Psoas muscle (tissue), 8 donors: ENCODE results near the gene RDH16. TPM values are rescaled to one million over a fixed set of nuclear protein-coding genes. Genes with fewer than 3 reads are reported as not detected.

Experiments used
- ATAC-seq, 4 donors: fragments of 200-7000 bp; cut with Tn5 transposase; one replicate each; pipeline ENCODE4 v1.9.1; 2020; ENCODE audit warnings: moderate library complexity in 3 of 4, mild to moderate bottlenecking in 2 of 4
- DNase-seq, 2 donors: peaks; one replicate each; pipeline ENCODE4 v3.0.0-alpha.2; 2020
- H3K27ac ChIP-seq: fragments of 200-600 bp; one replicate; pipeline ENCODE4 v1.8.0; 2022
- H3K27me3 ChIP-seq, 3 donors: fragments of 200-600 bp in 1 of 3; one replicate each; pipeline versions ENCODE4 v1.6.1 to v1.8.0; 2013 to 2022; ENCODE audit warnings: low read length in 2 of 3, mild to moderate bottlenecking in 2 of 3, moderate library complexity in 1 of 3; ENCODE audit not compliant: insufficient read depth in 3 of 3
- H3K36me3 ChIP-seq, 2 donors: fragments of 200-600 bp in 1 of 2; one replicate each; pipeline versions ENCODE4 v1.6.1 to v1.8.0; 2013 to 2022; ENCODE audit warnings: low read depth in 1 of 2, mild to moderate bottlenecking in 1 of 2, moderate library complexity in 1 of 2; ENCODE audit not compliant: insufficient read depth in 1 of 2
- H3K4me1 ChIP-seq: fragments of 200-600 bp; one replicate; pipeline ENCODE4 v1.8.0; 2022
- H3K4me3 ChIP-seq: fragments of 200-600 bp; one replicate; pipeline ENCODE4 v1.8.0; 2022; ENCODE audit warnings: mild to moderate bottlenecking
- H3K9me3 ChIP-seq: fragments of 200-600 bp; one replicate; pipeline ENCODE4 v1.8.0; 2022
- CTCF ChIP-seq: fragments of 200-600 bp; IDR thresholded peaks from one replicate; pipeline ENCODE4 v1.8.0; 2022; ENCODE audit warnings: antibody characterized with exemption
- WGBS, 3 donors: extraction: QIAGEN DNeasy Blood & Tissue Kit; methylation state at CpG; one replicate each; pipeline versions ENCODE4 v1.1.6 to v1.1.7; 2013; 5-methylcytosine and 5-hydroxymethylcytosine counted together
- intact Hi-C, 2 donors: fragments of 100-400 bp; cut with DNase I; formaldehyde crosslinking; loops; one replicate each; pipeline versions ENCODE4 v1.11.0 to v1.14.2; 2022
- polyA plus RNA-seq, 3 donors: library from polyadenylated mRNA; stranded (reverse); fragments of 200-250 nt; gene quantifications; one replicate each; pipeline ENCODE4 v1.2.3, GENCODE V29; 2013
- total RNA-seq, 4 donors: library from RNA; stranded (reverse); fragmentation: NEBNext Ultra II Directional in 2 of 4; extraction: Animal tissue kit (Norgen Biotek cat#: 25700) in 2 of 4; gene quantifications; one replicate each; pipeline versions ENCODE4 v1.2.1 to v1.2.4, GENCODE V29; 2021 to 2023
- donor health status: healthy with polysubstance abuse.
- donor health status: DM: no; HTN: no; CAD: no; lungs with moderate emphysema.
- donor health status: Bipolar disorder and iron deficiency.
- donor health status: healthy.
- donor health status: DM: yes; HTN: yes; CAD: no.
- donor health status: DM: no; HTN: no; CAD: no.
- donor health status: DM: no; HTN: no; CAD: no.
- donor health status: DM: yes; HTN: yes; CAD: no.

The RDH16 gene
- total and polyA plus RNA-seq, 7 donors: 0.10 to 0.52 (median 0.32) TPM

GRCh38 chr12:56958422-56958821 lies 1.0 kb upstream of the RDH16 start:
- WGBS, 3 donors: 67 to 76% (median 68%) methylated on average over 2 of the region's 2 CpGs
- no peak for DNase-seq
- no peak for TF ChIP-seq CTCF
- Histone ChIP-seq H3K27ac (no peak overlapping the region), H3K4me1 (no peaks in the 10 kb centered on the region), H3K36me3 (no peaks in the 10 kb centered on the region), H3K27me3 (no peaks in the 10 kb centered on the region), H3K4me3 (no peak overlapping the region), H3K9me3 (no peaks in the 10 kb centered on the region)
- intact Hi-C loops: no loop called here
- no peak for ATAC-seq

- no peak overlapping the region for H3K4me3 ChIP-seq
- ATAC-seq (no peak), DNase-seq (no peak)
- H3K9me3 ChIP-seq: no peaks in the 10 kb centered on the region
- H3K27ac ChIP-seq: no peak overlapping the region
- TF ChIP-seq CTCF: no peak
- no peaks in the 10 kb centered on the region for H3K27me3 ChIP-seq
- no peaks in the 10 kb centered on the region for H3K4me1 ChIP-seq
- peaks cover 0 to 6% of the 10 kb centered on the region in 2 donors for H3K36me3 ChIP-seq
- intact Hi-C loops: no loop called here
- WGBS, 3 donors: 56 to 67% (median 66%) methylated on average over 2 of the region's 2 CpGs
Observed at GRCh38 chr12:56955631-56956256, 1.7 kb downstream of the RDH16 start.

GRCh38 chr12:56954958-56955355 lies 2.5 kb downstream of the RDH16 start:
- Histone ChIP-seq H3K9me3 (no peaks in the 10 kb centered on the region), H3K36me3 (peaks cover 0 to 6% of the 10 kb centered on the region in 2 donors), H3K4me1 (no peaks in the 10 kb centered on the region), H3K4me3 (no peak overlapping the region), H3K27ac (no peak overlapping the region), H3K27me3 (no peaks in the 10 kb centered on the region)
- intact Hi-C loops: no loop called here
- WGBS, 3 donors: 74 to 82% (median 81%) methylated on average over 6 of the region's 6 CpGs
- no peak for TF ChIP-seq CTCF
- DNase-seq (no peak), ATAC-seq (no peak)

GRCh38 chr12:56954057-56954957 lies 3.1 kb downstream of the RDH16 start:
- TF ChIP-seq CTCF: no peak
- ATAC-seq: no peak
- Histone ChIP-seq H3K9me3 (no peaks in the 10 kb centered on the region), H3K36me3 (peaks cover 0 to 6% of the 10 kb centered on the region in 2 donors), H3K27me3 (no peaks in the 10 kb centered on the region), H3K4me3 (no peak overlapping the region), H3K4me1 (no peaks in the 10 kb centered on the region), H3K27ac (no peak overlapping the region)
- no peak for DNase-seq
- WGBS, 3 donors: 93 to 95% (median 93%) methylated on average over 6 of the region's 6 CpGs
- intact Hi-C loops: no loop called here
